ENCODE measurements around the gene HEG1.
"Not testable (repeated sequence)": the region's sequence is repeated elsewhere in the genome, so short reads cannot be mapped to it uniquely, and the experiment has no call there.

The HEG1 gene

DNA sequence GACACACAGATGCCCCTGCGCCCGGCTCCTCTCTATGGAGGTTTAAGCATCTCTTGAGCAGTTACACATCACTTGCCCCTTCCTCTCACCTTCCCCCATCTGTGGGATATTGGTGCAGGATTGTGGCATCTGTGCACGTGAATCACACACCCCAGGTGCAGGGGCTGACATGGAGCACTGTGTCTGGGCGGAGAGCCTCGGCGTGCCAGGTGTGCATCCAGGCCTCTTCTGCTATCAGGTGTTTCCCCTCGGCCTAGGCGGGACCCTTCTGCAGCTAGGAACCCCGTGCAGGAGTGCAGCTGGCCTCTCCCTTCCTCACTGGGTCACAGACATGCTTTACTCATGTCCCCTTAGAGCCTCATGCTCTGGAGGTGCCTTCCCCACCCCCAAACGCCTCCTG lies 87.8 kb downstream of the HEG1 start:
- H3K4me3 ChIP-seq (ENCODE audit: low read depth, low read length): no peak overlapping the region
- no peak for DNase-seq (ENCODE audit: low read depth)

DNA sequence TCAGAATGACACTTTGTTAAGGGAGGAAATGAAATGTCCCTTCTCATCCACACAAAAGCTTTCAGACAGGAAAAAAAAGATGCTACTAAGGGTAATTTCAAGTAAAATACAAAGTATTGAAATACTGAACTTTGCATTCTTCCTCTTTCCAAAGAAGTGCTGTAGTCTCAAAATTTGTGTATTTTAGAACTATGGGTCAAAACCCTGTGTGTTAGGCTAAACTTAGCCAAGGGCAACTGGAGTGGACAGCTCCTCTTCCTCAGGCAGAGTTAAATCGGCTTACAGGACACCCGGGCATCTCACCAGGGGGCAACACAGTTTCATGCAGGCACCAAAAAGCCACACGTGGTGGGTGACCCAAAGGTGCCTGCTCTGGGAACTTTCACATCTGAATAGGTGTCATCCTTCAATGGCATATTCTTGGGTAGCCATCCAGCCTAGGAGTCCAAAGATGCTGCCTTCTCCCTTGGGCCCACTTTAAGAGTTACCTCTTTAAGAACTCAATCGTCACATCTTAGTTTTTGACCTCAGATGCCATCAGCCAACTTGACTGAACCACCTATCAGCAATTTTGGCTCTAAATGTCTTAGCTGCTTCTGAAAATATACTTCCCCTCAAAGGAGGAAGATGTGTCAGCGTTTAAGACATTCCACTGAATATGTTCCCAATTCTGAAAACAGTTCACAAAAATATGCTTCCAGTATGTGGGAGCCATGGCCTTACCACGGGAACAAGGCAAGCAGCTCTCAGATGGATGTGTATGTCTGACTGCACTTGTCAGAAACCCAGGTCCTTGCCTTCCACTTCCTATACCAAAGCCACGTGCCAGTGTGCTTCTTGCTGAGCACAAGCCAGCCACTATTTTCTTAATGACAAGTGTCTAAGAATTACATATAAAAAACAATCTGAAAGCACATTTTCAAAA lies 89.0 kb downstream of the HEG1 start:
- no peak overlapping the region for H3K4me3 ChIP-seq (ENCODE audit: low read depth, low read length)
- no peak for DNase-seq (ENCODE audit: low read depth)

DNA sequence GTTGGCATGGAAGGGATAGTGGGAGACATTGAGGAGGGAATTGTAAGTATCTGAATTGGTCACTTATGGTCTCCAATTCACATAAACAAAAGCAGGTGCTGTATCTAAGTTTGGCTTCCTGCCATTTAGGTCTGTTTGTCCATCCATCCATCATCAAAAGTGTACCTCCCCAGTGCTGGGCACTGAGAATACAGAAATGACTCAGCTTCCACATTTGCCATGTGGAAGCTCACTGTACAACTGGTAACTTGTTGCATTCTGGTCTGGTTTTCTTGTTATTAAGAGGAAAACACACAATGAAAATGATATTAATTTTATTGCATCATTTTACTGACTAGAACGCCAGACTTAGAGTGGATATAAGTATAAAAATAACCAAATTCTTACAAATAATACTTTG lies 90.4 kb downstream of the HEG1 start:
- no peak for DNase-seq (ENCODE audit: low read depth)
- H3K4me3 ChIP-seq (ENCODE audit: low read depth, low read length): no peak overlapping the region

DNA sequence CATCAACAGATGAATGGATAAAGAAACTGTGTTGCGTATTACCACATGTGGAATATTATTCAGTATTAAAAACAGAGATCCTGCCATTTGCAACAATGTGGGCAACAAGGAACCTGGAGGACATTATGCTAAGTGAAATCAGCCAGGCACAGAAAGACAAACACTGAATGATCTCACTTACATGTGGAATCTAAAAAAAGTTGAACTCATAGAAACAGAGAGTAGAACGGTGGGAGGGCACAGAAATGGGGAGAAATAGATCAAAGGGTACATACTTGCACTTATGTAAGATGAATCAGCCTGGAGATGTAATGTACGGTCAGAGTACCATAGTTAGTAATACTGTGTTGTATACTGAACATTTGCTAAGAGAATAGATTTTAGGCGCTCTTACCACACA lies 91.4 kb downstream of the HEG1 start:
- no peak overlapping the region for H3K4me3 ChIP-seq (ENCODE audit: low read depth, low read length)
- DNase-seq (ENCODE audit: low read depth): peak; percentile 75

DNA sequence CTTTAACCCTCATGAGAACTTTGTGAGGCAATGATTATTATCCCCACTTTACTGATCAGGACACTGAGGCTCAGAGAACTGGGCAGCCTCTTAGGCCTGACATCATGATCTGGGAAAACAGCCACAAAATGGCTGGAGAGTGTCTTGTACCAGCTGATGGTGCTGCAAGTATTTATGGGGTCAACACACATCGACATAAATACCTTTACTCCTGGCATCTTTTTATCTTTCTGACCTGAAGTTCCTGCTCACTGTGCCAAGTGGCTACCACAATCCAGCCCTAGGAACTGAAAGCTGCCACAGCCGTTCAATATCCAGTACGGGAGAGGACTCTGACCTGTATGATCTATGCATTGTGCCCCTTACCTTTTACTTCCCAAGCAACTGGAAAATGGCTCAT lies 92.0 kb downstream of the HEG1 start:
- no peak for DNase-seq (ENCODE audit: low read depth)
- no peak overlapping the region for H3K4me3 ChIP-seq (ENCODE audit: low read depth, low read length)

DNA sequence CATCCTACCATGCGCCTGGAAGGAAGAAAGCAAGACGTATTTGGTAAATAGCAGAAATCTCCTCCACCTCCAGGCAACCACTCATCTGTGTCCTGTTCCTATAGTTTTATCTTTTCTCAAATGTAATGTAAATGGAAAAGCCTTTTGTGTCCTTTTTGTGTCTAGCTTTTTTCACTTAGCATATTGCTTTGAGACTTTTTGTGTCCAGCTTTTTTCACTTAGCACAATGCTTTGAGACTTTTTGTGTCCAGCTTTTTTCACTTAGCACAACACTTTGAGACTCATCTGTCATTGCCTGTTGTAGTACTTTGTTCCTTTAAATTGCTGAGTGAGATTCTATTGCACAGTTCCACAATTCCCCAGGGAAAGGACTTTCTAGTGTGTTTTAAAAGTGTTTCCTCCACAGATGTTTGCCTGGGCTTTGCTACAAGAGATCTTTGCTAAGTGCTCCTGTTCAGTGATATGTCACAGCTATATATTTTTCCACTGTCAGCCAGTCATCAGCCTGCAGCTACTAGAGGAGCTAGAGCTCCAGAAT lies 93.3 kb downstream of the HEG1 start:
- DNase-seq (ENCODE audit: low read depth): no peak
- no peak overlapping the region for H3K4me3 ChIP-seq (ENCODE audit: low read depth, low read length)

DNA sequence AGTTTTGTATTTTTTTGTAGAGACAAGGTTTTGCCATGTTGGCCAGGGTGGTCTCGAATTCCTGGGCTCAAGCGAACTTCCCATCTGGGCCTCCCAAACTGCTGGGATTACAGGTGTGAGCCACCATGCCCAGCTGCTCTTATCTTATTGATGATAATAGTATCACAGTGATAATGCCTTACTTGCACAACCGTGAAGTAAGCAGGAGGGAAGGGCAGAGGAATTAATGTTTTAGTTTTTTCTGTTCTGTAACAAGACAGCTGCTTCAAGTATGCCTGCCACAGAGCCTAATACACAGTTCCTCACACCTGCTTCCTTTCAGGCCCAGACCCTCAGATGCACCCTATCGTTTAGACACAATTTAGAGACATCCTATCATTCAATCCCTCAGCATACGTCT lies 95.1 kb downstream of the HEG1 start:
- H3K4me3 ChIP-seq (ENCODE audit: low read depth, low read length): no peak overlapping the region
- no peak for DNase-seq (ENCODE audit: low read depth)

DNA sequence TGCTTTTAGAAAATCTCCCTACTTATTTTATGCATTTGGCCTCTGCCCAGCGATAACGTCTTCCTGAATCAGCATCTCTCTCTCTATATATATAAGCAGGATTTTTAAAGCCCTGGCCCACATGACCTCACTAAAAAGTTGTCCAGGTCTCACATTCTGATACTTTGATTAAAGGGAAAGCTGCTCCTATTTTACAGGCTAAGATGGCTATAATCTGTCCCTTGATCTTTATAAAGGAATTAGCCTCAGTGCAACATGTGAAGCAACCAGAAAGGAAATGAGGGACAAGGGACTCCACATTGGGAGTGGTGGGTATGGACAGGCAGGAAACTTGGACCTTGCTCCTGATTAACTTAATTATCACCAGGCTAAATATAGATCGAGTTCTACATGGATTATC lies 95.7 kb downstream of the HEG1 start:
- no peak overlapping the region for H3K4me3 ChIP-seq (ENCODE audit: low read depth, low read length)
- no peak for DNase-seq (ENCODE audit: low read depth)

DNA sequence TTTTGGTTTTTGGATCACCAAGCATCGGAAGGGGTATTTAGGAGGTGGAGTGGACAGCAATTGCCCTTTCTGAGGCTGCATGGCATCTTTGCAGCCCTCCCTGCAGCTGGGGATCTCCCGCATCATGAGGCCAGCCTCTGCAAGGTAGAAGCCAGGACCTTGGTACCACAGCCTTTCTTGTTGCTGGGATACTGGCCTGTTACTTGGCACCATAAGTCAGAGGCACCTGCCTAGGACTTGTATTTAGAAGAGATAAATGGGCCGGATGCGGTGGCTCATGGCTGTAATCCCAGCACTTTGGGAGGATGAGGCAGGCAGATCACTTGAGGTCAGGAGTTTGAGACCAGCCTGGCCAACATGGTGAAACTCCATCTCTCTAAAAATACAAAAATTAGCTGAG lies 97.8 kb downstream of the HEG1 start:
- H3K4me3 ChIP-seq (ENCODE audit: low read depth, low read length); DNase-seq (ENCODE audit: low read depth): not testable (repeated sequence)

DNA sequence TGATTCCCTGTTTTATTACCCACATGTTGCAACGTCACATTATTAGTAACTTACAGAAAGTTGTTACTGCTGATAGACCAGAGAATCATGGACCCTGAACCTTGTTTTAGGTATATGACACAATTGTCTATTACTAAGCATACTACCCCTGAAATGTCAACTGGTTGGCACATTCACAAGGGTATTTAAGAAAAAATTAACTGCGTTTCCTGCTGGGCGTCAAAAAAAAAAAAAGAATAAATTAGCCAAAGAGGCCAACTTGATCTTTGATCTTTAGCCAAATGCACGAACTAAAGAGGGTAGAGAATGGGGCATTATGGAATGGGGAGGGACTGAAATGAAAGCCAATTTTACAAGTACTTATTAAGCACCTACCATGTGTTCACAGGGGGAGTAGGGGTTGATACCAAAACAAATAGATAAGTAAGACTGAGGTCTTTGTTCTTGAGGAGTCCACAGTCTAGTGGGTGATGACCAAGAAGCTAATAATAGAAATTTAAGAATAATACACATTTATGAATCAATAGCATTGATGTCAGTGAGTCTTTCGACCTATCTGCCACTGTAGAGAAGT lies 103.4 kb downstream of the HEG1 start:
- no peak for DNase-seq (ENCODE audit: low read depth)
- no peak overlapping the region for H3K4me3 ChIP-seq (ENCODE audit: low read depth, low read length)

DNA sequence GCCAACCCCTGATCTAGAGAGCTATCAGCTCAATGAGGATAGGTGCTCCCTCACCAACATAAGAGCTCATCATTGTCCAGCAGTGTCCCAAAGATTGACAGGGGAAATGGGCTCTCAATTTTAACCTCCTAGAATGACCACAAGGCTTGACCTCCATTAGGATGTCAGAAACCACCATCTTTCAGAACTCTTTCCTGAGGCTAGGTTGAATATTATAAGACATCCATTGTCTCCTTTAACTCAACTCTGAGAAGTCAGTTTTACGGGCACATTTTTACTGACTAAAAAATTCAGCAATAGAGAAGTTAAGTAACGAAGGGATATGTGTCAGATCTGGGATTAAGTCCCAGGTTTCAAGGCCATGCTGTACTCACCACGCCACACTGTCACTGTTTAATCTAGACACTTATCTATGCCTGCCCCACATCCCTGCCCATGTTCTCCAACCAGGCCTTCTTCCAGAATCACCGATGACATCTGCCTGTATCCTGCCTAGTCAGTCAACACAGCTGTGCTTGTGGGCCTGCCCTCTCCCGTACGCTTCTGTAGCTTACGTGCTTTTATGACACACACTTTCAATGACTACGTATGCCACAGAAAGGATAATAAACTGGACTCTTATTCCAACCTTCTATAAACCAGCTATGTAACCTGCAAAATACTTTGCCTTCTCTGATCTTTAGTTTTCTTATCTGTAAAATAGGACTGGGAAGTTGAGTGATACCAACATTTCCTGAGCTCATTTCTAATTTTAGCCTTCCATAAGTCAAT lies 104.1 kb downstream of the HEG1 start:
- peak; percentile 56 for DNase-seq (ENCODE audit: low read depth)
- no peak overlapping the region for H3K4me3 ChIP-seq (ENCODE audit: low read depth, low read length)

DNA sequence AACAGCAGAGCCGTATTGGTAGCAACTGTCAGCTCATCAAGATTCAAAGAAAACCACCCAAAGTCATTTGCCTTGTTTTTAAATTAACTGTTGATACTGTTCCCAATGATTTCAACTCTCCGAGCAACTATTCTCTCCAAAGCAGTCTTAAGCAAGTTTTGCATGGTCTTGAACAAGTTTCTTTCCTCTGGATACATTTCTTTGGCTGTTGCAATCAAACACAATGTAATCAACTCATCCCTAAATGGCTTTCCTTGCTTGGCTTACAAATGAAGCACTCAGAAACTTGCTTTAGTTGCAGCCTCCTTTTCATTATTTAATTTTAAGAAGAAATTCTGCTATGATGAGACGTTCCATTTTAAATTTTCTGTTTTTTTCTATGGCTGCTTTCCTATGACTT lies 105.8 kb downstream of the HEG1 start:
- H3K4me3 ChIP-seq (ENCODE audit: low read depth, low read length): no peak overlapping the region
- DNase-seq (ENCODE audit: low read depth): no peak

DNA sequence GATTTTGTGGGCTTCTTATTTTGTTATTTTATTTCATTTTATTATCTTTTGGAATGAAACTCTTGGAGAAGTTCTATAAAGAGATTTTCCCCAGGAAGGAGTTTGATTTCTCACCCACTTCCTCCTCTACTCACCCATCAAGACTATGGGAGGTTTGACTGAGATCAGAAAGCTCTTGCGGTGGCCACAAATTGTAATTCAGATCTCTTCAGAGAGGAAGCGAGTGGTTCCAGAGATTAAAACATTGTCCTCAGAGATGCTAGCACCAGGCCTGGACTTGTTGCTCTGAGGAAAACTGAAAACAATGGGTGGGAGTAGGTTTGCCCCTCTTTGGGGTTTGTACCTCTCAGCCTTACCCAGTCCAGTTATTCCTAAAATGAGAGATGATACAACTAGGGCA lies 113.2 kb downstream of the HEG1 start:
- DNase-seq (ENCODE audit: low read depth): no peak
- no peak overlapping the region for H3K4me3 ChIP-seq (ENCODE audit: low read depth, low read length)

DNA sequence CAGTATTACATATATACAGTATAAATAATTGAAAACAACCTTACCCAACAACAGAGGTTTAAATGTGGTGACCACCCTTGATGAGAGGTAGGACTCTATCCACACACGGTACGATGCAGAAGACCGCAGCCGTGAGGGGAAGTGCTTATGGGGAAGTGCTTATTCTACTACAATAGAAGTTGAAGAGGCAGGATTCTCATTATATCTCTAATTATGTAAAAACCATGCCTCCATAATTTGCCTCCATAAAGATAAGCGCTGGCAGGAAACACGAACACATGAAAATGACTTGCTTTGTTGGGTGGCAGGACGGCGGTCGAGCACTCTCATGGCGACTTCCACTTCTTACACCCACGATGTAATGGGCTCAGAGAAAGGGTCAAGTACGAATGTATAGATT lies 114.0 kb downstream of the HEG1 start:
- H3K4me3 ChIP-seq (ENCODE audit: low read depth, low read length): no peak overlapping the region
- DNase-seq (ENCODE audit: low read depth): no peak

DNA sequence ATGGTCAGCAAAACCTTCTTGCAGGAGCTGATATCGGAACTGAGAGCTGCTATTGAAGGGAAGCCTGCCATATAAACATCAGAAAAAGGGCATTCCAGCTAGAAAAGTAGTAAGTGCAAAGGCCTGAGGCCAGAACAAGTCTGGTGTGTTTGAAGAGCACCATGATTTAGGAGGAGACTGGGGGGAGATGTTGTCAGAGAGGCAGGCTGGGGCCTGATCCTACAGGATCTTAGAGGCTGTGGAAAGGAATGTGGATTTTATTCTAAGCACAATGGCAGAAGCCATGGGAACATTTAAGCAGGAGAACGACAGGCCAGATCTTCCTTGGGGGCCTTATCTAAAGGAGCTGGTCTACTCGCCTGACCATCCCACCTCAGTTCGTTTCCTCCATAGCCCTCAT lies 116.1 kb downstream of the HEG1 start:
- no peak for DNase-seq (ENCODE audit: low read depth)
- H3K4me3 ChIP-seq (ENCODE audit: low read depth, low read length): no peak overlapping the region

DNA sequence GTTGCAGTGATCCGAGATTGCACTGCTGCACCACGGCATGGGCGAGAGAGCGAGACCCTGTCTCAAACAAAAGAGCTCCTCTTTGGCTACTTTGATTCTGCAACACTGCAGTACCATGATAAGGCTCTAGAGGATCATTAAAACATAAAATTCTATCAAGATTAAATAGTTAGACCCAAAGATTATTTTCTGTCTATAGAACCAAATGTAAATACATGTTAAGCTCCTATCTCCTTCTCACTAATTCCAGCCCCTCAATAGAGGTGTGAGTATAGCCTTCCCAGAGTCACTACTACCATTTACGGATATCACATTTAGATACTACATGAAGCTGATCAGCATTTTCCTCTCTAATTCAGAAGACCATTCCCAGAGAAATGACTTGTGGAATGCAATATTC lies 116.9 kb downstream of the HEG1 start:
- DNase-seq (ENCODE audit: low read depth): no peak
- no peak overlapping the region for H3K4me3 ChIP-seq (ENCODE audit: low read depth, low read length)

DNA sequence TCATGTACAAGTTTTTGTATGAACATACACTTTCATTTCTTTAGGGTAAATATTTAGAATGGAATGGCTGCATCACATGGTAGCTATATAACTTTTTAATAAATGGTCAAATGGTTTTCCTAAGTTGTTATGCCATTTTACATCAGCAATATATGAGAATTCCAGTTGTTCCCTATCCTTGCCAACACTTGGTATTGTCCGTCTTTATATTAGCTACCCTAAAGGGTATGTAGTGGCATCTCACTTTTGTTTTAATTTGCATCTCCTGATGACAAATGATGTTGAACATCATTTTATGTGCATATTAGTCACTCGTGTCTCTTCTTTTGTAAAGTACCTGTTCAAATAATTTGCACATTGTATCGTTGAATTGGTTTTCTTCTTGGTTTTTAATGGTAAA lies 118.7 kb downstream of the HEG1 start:
- no peak for DNase-seq (ENCODE audit: low read depth)
- H3K4me3 ChIP-seq (ENCODE audit: low read depth, low read length): no peak overlapping the region

DNA sequence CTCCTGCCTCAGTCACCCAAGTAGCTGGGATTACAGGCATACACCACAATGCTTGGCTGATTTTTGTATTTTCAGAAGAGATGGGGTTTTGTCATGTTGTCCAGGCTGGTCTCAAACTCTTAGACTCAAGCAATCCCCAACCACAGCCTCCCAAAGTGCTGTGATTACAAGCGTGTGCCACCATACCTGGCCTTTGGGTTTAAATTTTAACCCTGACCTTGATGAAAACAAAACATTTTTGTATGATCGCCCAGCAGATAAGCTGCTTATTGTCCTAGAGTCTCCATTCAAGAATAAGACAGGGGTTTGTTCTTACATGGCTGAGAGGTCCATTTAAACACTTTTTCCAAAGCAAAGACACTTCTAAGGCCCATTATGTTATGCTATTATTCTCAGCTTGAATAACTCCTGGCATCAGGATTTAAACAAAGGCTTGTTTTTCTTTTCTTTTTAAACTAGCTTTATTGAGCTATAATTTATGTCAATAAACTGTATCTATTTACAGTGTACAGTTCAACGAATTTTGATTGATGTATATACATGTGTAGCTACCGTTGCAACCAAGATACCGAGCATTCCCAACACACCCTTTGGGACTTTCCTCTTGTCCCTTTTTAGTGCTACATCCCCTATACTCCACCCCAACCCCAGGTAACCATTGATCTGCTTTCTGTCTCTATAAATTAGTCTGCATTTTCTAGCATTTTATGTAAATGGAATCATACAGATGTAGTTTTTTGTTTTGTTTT lies 119.8 kb downstream of the HEG1 start:
- H3K4me3 ChIP-seq (ENCODE audit: low read depth, low read length): no peak overlapping the region
- no peak for DNase-seq (ENCODE audit: low read depth)

DNA sequence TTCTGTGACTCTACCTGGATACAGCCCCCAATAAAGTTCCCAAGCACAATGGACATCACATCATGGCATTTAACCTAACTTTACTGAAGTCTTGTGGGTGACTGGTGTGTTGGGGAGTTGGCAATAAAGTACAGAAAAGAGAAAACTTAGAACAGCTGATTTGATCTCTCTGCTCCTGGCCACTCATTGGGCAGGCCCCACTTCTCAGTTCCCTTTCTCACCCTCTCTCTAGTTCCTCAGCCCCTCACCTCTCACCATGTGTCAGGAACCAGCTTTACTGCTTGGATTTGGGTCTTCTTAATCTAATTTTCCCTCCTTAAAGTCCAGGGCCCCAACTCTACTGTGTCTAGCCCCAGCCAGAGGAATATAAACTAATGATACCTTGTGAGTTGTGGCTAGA lies 120.5 kb downstream of the HEG1 start:
- H3K4me3 ChIP-seq (ENCODE audit: low read depth, low read length): no peak overlapping the region
- no peak for DNase-seq (ENCODE audit: low read depth)

DNA sequence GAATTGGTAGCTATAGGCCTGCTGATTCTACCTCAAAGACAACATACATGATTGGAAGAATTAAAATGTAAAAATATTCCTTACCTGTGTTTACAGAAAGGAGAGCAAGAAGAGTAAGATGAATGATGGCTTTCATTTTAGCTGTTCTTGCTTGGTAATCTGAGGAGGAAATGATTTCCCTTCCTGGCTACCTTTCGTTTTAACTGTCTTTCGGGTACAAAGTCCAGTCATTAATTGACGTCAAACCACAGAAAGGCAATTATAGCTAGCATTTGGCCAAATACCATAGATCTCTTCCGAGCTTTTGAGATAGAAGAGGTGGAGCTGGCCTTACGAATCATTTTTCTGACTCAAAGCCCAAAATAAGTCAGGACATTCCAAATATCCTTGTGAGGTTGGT lies 121.2 kb downstream of the HEG1 start, which contains the start of gene MUC13:
MUC13 (minus strand) TSS at position 175 of the 400 bp plus-strand sequence; CDS start at position 136, 39 bp downstream.
- no peak for DNase-seq (ENCODE audit: low read depth)
- H3K4me3 ChIP-seq (ENCODE audit: low read depth, low read length): no peak within 1 kb of the TSS
